A673 (cell line): ENCODE measurements around the gene CFAP20DC. TPM values are rescaled to one million over a fixed set of nuclear protein-coding genes. Genes with fewer than 3 reads are reported as not detected.

Experiments
- BruUV-seq: library from RNA; stranded (reverse); fragments of 400-500 nt; replicated peaks from 2 replicates; lab custom pipeline; 2021; lab: Mats Ljungman, UMichigan
- CTCF ChIA-PET: fragments of 300-600 bp; sonication (Branson Sonifier 250); formaldehyde crosslinking; loops from one replicate; lab custom pipeline; 2022; ENCODE audit warnings: antibody characterized with exemption; lab: Charles Lee
- POLR2A ChIA-PET: fragments of 300-600 bp; sonication (Branson Sonifier 250); formaldehyde crosslinking; loops from one replicate; lab custom pipeline; 2022; ENCODE audit warnings: antibody characterized with exemption; ENCODE audit not compliant: low non-redundant PET; lab: Charles Lee
- DNase-seq: peaks from one replicate; pipeline ENCODE4 v3.0.0-alpha.2; 2015; ENCODE audit warnings: low spot score
- H3K27ac ChIP-seq: fragments of 200-600 bp; sonication (generic); 2 replicates; pipeline ENCODE4 v1.5.1; 2016; ENCODE audit warnings: mixed run types, low read depth, mild to moderate bottlenecking, mixed read lengths, antibody characterized with exemption, low read length; ENCODE audit not compliant: poor library complexity, severe bottlenecking
- H3K27me3 ChIP-seq: fragments of 200-600 bp; sonication (generic); replicated peaks from 2 replicates; pipeline ENCODE4 v1.6.1; 2017; ENCODE audit warnings: mixed run types, low read depth, mild to moderate bottlenecking, mixed read lengths, antibody characterized with exemption, low read length; ENCODE audit not compliant: insufficient read depth, poor library complexity
- H3K36me3 ChIP-seq: fragments of 200-600 bp; sonication (generic); 2 replicates; pipeline ENCODE4 v1.6.1; 2016; ENCODE audit warnings: mixed run types, mild to moderate bottlenecking, mixed read lengths, antibody characterized with exemption, low read length; ENCODE audit not compliant: insufficient read depth, poor library complexity, severe bottlenecking
- H3K4me1 ChIP-seq: fragments of 200-600 bp; sonication (generic); 2 replicates; pipeline ENCODE4 v1.6.1; 2017; ENCODE audit warnings: mixed run types, mild to moderate bottlenecking, mixed read lengths, antibody characterized with exemption, low read length; ENCODE audit not compliant: insufficient read depth, poor library complexity, severe bottlenecking
- H3K4me3 ChIP-seq: fragments of 200-600 bp; sonication (generic); 2 replicates; pipeline ENCODE4 v1.5.1; 2016; ENCODE audit warnings: low read depth, mixed run types, mild to moderate bottlenecking, mixed read lengths, low read length; ENCODE audit not compliant: poor library complexity, severe bottlenecking
- H3K9me3 ChIP-seq: fragments of 200-600 bp; sonication (generic); 2 replicates; pipeline ENCODE4 v1.6.1; 2016; ENCODE audit warnings: mixed run types, low read depth, mild to moderate bottlenecking, mixed read lengths, antibody characterized with exemption, low read length; ENCODE audit not compliant: poor library complexity, severe bottlenecking
- EZH2 ChIP-seq: fragments of 200-600 bp; sonication (generic); IDR thresholded peaks from 2 replicates; pipeline ENCODE4 v1.6.1; 2017; ENCODE audit warnings: borderline replicate concordance, low read depth, mild to moderate bottlenecking, mixed read lengths, antibody characterized with exemption, low read length; ENCODE audit not compliant: poor library complexity, severe bottlenecking
- intact Hi-C: fragments of 100-400 bp; cut with micrococcal nuclease; formaldehyde crosslinking; loops from one replicate; pipeline ENCODE4 v1.10.0; 2022; ENCODE audit not compliant: unreplicated experiment
- total RNA-seq: library from RNA; stranded (reverse); gene quantifications from 2 replicates; pipeline ENCODE4 v1.2.3, GENCODE V29; 2021
- TF ChIP-seq, protein P1 (sequence below): fragments of 300-800, 200-600 bp; sonication (generic); conservative IDR thresholded peaks from 2 replicates; pipeline ENCODE4 v1.5.1; 2017; ENCODE audit warnings: low read depth, mild to moderate bottlenecking, antibody characterized with exemption, low read length, moderate library complexity, mixed read lengths

The CFAP20DC gene
- total RNA-seq, 1 experiment from 2014 or later: 1.3 TPM

DNA sequence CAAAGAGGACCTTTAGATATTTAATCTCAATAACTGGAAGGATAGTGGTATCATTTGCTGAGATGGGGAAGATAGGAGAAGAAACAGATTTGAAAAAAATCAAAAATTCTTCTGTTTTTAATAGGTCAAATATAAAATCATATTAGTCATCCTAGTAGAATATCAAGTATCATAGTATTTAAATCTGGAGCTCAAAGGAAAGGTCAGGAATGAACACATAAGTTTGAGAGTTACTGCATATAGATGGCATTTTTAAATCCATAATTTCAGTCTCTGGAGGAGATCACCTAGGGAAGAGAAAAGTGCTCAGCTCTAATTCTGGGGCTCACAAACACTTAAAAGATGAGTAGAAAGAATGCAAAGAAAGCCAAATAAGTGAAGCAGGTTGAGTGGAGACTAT, 24.9 kb upstream of the CFAP20DC start:
- H3K4me1 ChIP-seq: no peaks in the 10 kb centered on the region
- intact Hi-C loops: no loop called here
- no peak for TF ChIP-seq EZH2
- TF ChIP-seq, protein P1, sequence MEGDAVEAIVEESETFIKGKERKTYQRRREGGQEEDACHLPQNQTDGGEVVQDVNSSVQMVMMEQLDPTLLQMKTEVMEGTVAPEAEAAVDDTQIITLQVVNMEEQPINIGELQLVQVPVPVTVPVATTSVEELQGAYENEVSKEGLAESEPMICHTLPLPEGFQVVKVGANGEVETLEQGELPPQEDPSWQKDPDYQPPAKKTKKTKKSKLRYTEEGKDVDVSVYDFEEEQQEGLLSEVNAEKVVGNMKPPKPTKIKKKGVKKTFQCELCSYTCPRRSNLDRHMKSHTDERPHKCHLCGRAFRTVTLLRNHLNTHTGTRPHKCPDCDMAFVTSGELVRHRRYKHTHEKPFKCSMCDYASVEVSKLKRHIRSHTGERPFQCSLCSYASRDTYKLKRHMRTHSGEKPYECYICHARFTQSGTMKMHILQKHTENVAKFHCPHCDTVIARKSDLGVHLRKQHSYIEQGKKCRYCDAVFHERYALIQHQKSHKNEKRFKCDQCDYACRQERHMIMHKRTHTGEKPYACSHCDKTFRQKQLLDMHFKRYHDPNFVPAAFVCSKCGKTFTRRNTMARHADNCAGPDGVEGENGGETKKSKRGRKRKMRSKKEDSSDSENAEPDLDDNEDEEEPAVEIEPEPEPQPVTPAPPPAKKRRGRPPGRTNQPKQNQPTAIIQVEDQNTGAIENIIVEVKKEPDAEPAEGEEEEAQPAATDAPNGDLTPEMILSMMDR: no peak
- ChIA-PET POLR2A (no interaction called here), CTCF (no interaction called here)
- H3K27ac ChIP-seq: no peak overlapping the region
- no peak overlapping the region for H3K4me3 ChIP-seq
- no peaks in the 10 kb centered on the region for H3K36me3 ChIP-seq
- BruUV-seq: no TSS peak
- no peak for DNase-seq
- no peaks in the 10 kb centered on the region for H3K9me3 ChIP-seq
- no peaks in the 10 kb centered on the region for H3K27me3 ChIP-seq

DNA sequence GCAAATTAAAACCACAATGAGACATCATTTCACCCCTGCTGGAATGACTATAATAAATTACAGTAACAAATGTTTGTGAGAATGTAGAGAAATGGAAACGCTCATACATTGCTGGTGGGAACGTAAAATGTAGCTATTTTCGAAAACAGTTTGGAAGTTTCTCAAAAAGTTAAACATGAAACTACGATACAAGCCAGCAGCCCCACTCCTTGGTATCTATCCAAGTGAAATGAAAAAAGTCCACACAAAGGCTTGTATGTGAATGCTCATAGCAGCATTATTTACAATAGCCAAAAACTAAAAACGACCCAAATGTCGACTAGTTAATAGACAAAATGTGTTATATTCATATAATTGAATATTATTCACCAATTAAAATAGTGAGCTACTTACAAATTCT, 22.9 kb upstream of the CFAP20DC start:
- Histone ChIP-seq H3K27me3 (no peaks in the 10 kb centered on the region), H3K4me1 (no peaks in the 10 kb centered on the region), H3K4me3 (no peak overlapping the region), H3K36me3 (no peaks in the 10 kb centered on the region), H3K27ac (no peak overlapping the region), H3K9me3 (no peaks in the 10 kb centered on the region)
- ChIA-PET CTCF (no interaction called here), POLR2A (no interaction called here)
- DNase-seq: no peak
- no peak for TF ChIP-seq EZH2
- TF ChIP-seq, protein P1: no peak
- intact Hi-C loops: no loop called here
- no TSS peak for BruUV-seq

DNA sequence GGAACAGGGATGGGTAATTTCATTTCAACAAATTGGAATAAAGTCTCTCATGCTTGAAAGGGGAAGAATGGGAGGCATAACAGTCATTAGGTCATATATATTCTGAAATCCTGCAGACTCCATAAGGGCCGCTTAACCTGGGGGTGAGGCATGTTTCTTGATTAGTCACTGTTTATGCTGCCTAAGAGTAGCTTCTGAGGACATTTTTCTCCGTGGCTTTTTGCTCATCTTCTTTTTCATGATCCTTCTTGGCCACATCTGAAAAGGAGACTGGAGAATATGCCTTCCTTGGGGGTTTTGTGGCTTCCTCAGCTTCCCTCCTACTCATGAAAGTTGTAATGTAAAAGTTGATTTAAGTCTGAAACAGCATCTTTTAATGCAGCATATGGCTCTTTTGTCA, 20.0 kb upstream of the CFAP20DC start:
- CTCF ChIA-PET: no interaction called here
- no peaks in the 10 kb centered on the region for H3K27me3 ChIP-seq

More for the DNA sequence above, 20.0 kb upstream of the CFAP20DC start:
- Histone ChIP-seq H3K36me3 (no peaks in the 10 kb centered on the region), H3K4me3 (no peak overlapping the region), H3K4me1 (no peaks in the 10 kb centered on the region), H3K9me3 (no peaks in the 10 kb centered on the region), H3K27ac (no peak overlapping the region)
- DNase-seq: no peak
- TF ChIP-seq EZH2: no peak
- TF ChIP-seq, protein P1: no peak
- POLR2A ChIA-PET: no interaction called here
- no TSS peak for BruUV-seq
- intact Hi-C loops: no loop called here
